ENCODE results near the gene TMPRSS9.

GRCh38 chr19:2460245-2460644 lies 100.2 kb downstream of the TMPRSS9 start:
- TF ChIP-seq CTCF (conservative IDR thresholded peaks at IDR 0.05; ENCODE audit: low read length) = no peak
- no peak for TF ChIP-seq EZH2phosphoT487 (IDR thresholded peaks at IDR 0.05; ENCODE audit: borderline replicate concordance)
